Skin of body (tissue), 2 donors: ENCODE measurements around the gene KISS1. TPM values are rescaled to one million over a fixed set of nuclear protein-coding genes. Genes with fewer than 3 reads are reported as not detected.

Experiments
- DNase-seq: peaks from one replicate; lab custom pipeline; 2025; lab: John Stamatoyannopoulos, UW
- total RNA-seq: library from RNA; depleted of rRNA; stranded (reverse); fragments of >200 nt; gene quantifications from one replicate; pipeline ENCODE4 v1.2.3, GENCODE V29; 2014

KISS1 gene
- total RNA-seq, 1 donor from 2014 or later, result 0.69 TPM

DNA sequence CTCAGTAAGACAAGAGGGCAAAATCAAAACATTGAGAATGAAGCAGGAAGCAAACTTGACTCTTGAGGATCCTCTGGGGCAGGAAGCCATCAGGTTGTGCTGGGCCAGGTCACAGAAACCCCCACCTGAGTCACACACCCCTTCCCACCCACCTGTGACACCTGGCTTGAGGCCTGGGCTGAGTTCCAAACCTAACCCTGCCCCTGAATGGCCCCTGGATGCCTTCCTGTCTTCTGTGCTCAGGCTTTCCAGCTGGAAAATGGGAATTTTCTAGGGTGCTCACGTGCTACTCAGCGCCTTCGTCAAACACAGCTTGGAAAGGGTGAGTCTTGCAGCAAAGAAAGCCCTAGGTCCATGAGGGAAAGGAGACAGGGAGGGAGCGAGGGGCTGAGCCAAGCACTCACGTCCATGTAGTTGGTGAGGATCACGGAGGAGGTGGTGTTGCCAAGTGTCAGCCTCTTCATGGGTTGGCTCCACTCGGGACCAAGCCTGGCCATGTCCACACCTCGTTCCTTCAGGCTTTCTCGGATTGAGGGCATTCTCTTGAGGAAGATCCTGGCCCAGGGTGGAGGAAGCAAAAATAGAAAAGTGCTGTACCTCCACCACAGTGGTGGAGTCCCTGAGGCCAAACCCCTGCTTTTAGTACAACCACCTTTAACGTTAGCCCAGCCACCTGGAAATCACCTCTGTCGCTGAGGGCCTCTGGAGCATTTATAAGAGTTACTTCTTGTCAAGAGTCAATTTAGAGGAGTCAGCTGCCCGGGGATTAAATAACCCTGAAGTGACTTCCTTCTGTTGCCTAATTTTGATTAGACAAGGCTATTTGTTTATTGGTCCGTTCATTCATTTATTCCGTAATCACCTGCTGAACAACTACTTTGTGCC, 34.4 kb downstream of the KISS1 start:
- no peak for DNase-seq

DNA sequence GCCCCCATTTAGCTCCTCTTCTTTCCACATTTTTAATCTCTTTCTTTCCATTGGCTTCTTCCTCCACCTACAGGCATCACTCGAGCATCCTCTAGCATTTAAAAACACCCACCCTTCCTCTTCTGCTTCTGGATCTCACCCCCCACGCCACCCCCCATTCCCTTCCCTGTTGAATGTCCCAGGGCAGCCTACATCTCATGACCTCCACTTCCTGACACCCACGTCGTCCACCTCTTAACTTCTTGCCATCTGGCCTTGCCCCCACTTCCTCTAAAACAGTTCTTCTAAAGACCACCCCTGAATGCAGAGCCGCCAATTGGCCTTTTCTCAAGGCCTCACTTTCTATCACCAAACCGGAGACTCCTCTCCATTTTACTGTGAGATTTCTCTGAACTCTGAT, 38.3 kb downstream of the KISS1 start:
- no peak for DNase-seq

DNA sequence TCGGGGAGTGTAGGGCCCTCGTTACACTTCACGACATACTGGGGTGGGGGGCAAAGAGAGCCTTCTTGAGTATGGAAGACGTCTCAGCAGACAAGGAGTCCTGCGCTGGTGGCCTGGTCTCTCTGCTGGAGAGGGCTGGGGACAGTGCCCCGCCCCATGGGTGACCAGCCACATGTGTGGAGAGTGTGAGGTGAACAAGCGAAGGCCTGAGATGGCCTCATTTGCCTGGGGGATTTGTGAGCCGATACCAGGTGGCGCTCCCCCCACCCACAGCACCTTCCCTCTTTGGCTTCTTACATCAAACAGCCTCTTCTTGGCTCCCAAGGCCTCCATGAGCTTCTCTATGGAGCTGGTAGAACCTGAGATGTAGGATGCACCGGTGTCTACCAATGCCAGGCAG, 40.4 kb downstream of the KISS1 start:
- no peak for DNase-seq

DNA sequence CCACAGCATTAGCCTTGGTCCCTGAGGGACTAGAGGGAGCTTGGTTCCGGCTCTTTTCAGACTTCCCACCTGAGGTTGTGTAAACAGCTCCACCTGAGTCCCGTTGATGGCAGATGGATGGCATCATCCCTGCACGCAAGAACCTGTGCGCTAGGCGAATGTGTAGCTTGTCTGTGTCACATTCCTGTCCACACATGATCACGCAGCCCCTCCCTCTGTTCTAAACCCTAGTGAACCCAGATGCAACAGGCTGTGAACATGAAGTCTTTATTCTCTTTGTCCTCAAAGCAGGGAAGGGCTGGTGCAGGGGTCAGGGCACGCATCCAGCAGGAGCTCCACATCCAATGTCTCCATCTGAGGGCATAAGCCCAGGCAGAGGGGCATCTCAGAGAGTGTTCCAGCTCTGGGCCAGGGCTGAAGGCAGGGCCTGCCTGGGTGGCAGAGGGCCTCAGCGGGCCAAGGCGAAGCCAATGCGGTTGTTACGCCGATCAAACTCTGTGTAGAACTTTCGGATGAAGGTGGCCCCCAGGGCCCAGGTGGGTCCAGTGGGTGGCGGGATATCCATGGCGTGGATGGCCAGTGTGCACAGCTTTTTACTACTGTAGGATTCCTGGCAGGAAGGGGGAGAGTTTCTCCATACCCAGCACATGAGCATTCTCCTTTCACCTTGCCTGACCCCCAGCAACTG, 41.6 kb downstream of the KISS1 start:
- DNase-seq, result peak; percentile 6

DNA sequence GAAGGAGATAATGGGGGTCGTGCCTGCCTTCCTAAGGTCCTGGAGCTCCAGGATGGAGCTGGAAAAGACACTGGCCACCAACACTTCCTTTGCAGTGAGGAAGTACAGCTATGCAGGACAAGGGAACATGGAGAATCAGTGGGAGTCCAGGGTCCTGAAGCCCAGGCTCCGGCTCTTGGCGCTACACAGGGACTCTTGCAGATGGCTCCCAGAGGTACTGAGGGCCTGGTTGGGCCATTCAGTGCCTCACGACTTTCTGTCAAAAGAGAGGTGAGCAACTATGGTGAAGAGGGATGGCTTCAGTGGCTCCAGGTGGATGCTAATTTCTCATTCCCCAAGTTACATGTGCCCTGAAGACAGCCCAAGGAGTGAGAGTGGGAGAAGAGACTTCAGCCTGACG, 42.6 kb downstream of the KISS1 start:
- no peak for DNase-seq

DNA sequence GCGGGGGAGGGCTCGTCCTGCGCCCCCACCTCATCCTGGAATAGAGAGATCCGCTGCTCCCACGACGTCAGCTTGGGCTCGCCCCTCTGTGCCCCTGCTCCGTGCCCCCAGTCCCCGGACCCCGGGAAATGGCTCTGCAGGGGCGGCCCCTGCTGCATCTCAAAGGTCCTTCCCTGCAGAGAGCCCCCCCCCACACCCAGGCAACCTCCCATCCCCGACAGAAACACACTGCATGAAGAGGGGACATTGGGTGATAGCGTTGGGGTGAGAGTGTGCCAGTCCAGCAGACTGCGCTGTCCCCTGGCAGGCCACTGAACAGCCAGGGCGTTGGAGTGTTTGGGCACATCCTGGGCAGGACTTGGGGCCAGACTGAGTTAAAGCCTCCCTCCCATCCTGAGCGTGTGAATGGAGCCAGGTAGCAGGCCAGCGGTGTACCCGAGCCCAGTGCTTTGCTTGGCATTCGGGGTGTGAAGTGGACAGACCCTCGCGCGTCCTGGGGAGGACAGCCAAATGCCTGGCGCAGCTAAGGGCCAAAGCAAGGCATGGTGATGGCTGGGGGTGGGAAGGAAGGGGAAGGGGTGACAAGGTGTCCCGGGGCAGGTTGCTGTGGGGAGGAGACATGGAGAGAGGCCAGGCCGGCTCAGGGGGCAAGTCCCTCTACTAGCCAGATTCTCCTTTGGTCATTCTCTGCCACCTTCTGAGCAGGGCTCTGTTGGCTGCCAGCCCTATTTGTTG, 43.8 kb downstream of the KISS1 start:
- DNase-seq, result no peak

DNA sequence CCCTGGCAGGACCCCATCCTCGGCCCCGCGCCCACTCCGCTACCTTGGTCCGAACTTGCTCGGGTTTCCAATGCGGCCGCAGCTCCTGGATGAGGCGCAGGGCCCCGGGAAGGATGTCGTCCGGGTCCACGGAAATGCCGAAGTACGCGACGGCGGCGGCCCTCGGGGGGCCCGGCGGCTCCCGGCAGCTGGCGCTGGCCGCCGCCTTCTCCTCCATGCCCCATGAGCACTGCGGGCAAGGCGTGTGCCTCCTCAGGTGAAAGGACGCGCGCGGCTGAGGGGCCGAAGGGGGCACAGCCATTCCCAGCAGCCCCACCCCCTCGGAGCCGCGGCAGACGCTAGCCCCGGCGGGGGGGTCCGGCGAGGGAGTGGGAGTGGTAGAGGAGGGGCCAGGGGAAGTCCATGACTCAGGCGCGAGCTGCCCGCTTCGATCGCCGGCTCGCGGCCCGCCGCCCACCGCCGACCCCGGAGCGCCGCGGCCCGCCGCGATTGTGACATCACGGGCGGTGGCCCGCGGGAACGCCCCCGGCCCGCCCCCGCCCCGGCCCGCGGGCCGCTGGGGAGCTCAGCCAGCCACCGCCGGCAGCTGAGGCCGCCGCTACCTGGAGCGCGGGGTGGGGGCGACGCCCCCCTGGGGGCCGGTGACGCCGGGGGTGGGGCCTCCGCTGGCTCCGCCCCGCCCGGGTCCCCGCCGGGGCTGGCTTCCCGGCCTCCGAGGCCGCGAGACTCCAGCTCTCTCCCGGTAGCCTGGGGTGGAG, 44.6 kb downstream of the KISS1 start, which contains the start of gene ETNK2:
ETNK2 (minus strand) TSS at position 493 of the 758 bp plus-strand sequence; CDS start at position 301, 192 bp downstream.
- DNase-seq, result no peak

DNA sequence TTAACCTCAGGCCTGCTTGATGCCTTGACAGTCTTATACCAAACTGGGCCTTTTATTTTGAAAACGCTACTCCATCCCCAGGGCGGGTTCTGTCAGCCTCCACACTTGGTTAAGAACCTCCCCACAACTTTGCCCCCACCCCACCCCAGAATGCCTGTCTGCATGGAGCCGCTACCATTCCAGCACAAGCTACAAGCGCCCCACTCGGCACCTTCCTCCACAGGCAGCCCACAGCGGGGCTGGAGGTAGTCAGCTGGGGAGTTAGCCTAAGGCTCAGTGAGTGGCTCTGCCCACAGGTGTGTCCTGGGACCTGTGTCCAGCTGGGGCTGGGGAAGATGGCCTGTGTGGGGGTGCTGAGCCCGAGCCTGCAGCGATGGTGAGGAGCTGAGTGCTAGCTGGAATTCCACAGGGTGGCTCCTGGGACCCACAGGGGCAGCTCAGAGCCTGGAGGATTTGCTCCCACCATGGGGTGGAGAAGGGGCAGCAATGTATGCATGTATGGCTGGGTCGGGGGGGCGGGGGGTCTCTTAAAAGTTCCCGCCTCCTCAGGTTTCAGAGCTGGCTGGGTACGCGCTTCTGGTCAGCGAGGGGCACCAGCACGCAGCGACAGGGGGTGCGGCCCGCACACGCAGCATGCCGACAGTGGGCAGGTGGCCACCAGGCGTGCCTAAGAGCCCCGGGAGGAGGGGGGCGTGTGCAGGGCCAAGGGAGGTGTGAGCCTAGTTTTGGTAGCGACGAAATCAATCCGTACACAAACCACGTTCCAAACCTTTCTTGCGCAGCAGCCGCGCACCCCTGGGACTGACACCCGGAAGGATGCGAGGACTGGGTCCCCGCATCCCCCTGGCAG, 45.4 kb downstream of the KISS1 start:
- no peak for DNase-seq

DNA sequence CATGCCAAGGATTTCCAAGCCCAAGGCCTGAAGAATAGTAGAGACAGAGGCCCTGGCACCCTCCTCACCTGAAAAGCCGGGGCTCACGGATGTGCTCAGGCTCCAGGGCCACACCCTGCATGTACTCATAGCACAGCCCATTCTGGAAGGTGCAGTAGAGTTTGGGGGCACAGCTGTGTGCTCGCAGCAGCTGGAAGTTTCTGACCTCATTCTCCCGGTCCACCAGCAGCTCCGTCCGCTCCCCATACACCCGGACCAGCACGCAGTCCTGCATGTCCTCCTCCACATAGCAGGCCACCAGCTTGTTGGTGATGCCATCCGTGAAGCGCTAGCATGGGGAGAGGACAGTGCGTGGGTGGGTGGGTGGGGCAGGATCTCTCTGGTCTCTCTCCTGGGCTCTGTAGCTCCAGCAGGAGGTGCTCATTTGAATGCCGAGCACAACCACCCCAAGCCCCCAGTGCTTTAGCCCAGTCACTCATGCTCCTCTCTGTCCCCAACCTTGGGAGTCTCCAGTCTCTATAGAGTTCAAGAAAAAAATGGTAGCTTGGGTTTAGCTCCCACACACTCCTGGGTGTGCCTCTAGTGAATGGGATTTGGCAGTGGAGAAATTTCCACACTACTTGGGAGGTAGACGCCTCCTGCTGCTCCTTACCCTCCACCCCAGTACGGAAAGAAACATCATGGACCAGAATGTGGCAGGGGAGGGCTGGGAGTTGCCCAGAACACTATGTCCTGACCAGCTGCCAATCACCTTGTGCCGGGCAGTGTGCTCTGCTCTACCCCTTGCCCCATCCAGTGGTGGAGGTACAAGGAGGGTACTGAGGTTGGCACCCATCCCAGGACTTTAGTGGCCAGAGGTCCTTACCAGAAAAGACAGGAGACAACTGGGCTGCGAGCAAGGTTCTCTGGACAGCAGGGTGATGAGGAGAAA, 46.4 kb downstream of the KISS1 start:
- no peak for DNase-seq

DNA sequence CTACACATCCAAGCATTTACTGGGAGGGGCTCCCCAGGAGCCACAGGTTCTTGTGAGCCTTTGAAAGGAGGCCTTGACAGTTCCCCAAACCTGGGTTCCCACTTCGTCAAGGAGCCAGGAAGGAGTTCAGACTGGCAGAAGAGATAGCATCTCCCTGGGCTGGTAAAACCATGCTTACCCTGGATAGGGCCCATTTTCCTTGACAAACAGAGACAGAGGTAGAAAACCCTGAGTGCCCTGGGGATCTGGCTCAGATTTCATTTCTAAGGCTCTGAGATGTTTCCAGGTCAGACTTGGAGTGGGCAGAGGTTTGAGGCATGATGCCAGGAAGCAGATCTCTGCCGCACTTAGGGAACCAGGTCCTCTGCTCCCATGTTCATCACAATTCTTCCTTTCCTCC, 47.2 kb downstream of the KISS1 start:
- no peak for DNase-seq

DNA sequence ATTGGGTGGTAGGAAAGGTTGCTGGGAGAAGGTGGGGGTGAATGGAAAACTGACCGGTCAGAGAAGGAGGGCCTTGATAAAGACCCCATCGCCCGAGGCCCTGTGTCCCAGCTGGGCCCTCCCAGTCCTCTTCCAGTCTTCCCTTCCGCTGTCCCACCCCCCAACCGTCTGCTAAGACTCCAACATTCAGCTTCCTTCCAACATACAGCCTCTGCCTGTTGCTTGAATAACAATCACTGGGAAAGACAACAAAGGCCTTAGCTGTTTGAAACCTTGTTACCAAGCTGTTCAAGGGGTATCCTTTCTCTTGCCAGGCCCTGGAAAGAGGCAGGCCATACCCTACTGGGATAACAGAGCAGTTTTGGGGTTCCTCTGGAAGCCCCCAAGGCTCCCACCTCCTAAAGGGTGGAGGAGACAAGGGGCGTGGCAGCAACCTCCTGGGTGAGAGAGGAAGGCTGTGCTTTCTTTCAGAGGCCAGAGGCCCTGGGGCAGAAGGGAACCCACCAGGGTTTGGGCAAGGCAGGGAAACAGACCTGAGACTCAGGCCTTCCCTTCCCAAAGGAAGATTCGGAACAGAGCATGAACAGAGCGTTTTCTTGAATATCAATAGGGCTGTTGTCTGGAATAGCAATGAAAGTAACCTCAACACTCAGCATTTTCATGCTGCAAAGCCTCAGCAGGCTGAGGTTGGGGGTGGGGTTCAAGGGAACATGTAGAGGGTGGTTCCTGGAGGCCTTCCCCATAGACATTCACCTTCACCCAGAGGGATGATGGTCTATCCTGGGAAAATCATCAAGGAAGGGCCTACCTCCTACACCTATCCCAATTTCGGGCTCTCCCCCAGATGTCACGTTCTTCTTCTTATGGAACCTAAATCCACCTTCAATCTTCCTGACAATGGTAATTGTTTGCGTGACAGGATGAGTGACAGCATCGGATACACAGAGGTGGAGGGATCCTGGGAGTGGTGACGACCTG, 48.6 kb downstream of the KISS1 start:
- DNase-seq, result no peak

DNA sequence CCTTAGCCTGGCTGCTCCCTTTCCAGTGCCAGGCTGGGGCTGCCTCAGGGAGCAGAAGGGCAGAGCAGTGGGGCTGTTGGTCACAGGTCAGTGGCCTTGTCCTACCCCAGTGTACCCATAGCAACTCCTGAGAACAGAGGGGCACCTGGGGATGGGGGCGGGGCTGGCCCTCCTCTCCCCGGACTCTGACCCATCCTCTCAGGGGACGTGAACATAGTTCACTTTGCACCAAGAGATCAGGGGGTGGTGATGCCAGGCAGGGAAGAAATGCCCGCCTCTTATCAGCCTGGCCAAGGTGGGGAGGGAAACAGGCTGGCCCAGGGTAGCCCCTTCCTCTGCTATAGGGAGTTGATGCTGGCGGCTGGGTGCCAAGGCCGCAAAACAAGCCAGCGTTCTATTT, 49.3 kb downstream of the KISS1 start:
- DNase-seq, result no peak

DNA sequence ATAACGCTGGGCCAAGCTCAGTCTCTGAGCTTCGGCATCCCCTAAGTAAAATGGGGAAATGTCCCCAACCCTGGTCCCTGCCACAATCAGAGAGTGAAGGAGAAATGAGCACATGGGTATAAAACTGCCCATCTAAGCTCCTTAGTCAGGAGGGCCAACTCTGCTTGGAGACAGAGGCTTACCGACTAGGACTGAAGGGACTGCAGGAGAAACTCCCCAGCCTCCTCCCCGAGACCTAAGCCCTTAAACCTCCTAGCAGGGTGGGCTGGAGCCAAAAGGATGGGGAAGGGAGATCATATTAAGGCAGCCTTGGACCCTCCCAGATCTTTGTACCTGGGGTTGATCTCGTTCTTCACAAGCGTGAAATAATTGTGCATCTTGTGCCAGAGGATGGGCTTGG, 50.0 kb downstream of the KISS1 start:
- DNase-seq, result no peak

DNA sequence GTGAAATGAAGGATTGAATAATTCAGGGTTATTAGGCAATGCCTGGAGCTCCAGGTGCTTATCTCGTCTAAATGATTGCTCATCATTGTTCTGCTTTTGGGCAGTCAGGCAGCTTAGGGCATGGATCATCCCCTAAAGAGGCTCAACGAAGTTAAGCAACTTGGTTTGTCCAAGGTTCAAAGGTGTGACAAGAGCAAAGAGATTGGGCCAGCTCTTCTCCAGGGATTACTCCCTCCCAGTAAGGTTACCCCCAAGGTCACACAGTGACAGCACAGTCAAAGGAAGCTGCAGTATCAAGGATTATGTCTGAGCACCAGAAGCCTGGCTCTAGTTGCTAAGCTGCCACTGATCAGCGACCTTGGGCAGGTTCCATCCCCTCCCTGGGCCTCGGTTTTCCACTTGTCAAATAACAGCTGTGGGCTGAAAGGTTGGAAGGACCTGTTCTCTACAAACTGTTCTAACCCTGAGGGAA, 51.2 kb downstream of the KISS1 start:
- DNase-seq, result no peak

DNA sequence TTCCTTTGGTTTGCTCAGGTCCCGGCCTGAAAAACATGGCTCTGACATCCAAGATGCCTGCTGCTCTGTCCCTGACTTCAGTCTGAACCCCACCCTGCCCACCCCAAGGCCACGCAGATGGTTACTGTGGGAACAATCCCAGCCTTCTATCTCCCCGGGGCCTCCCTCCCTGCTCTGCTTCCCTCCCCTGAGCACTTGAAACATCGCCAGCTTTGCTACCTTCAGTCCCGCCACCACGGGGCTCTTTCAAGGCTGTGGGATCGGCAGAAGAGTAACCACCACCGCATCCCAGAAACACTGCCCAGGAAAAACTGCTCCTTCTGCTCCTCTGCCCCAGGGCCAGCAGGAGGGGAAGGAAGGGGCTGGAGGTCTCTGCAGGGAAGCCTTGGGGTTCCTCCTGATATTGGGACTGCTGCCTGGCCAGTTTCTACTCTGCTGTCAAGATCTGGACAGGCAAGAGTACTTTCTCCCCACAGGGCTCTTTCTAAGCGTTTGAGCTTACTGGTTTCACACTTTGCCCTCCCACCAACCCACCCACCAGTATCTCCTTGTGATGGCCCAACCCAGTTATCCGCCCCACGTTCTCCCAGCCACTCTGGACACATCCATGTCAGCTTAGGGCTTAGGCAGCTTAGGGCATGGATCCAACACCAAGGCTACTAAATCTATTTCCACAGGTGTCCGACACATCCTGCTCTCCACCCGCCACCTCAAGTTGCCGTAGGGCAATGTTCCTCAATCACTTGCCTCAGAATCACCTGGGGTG, 52.8 kb downstream of the KISS1 start:
- DNase-seq, result no peak

DNA sequence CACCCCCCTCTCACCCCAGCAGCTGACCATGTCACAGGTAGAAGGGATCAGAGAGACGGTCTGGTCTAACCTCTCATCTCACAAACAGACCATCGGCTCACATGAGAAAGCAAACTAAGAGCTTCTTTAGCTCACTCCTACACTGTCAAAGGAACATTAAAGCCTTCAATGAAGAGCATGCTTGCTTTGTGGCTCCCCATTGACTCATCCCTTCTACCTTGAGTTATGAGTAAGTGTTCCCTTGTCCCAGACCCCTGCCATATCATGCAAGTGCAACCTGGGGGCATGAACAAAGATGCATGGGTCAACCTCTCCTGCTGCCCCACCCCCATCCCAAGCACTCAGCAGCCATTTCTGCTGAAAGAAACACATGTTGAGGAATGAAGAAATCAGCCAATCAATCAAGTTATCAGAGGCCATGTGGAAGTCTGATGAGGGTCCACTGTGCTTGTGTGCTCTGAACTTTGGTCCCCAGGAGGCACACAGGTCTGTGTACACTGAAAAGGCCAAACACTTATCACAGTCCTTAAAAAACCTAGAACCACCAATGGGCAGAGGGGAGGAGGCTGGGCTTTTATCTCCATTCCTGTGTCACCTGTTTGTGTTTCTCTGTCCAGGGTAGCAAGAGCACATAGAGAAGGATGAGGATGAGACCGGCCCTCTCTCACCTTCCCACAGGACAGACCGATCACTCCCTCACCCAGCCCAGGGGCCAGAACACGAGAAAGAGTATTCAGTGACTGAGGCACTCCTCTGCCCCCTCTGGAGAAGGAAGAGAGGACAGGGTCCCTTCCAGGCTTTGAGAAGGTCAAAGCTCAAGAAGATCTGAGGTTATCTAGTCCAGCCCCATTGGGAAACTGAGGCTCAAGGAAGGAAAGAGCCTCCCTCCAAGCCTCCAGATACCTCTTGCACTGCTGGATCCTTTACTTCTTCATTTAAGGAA, 54.0 kb downstream of the KISS1 start:
- no peak for DNase-seq
